Stimulated activated CD4-positive, alpha-beta T cell treated with anti-CD3 and anti-CD28 coated beads, Interleukin-2, amount 100 ng/mL, for 24 hours (primary cell): ENCODE measurements around the gene ECE2.
"Not testable (repeated sequence)": the region's sequence is repeated elsewhere in the genome, so short reads cannot be mapped to it uniquely, and the experiment has no call there.

ENCODE experiments used
- DNase-seq, 2 donors: peaks; one replicate each; pipeline ENCODE4 v3.0.0-alpha.2; 2020

ECE2 gene

GRCh38 chr3:184337399-184337714 lies 61.5 kb downstream of the ECE2 start, which contains the start of gene FAM131A:
TSS of gene FAM131A (plus strand) at chr3:184337600. CDS start at chr3:184337631, 31 bp downstream.
- DNase-seq = no peak

GRCh38 chr3:184337981-184338380 lies 62.2 kb downstream of the ECE2 start:
- no peak for DNase-seq

GRCh38 chr3:184338511-184338945 lies 62.7 kb downstream of the ECE2 start:
- peak in 1 of 2 donors; percentile 19 for DNase-seq

GRCh38 chr3:184339001-184339400 lies 63.2 kb downstream of the ECE2 start:
- no peak for DNase-seq

- not testable (repeated sequence) for DNase-seq
Observed at GRCh38 chr3:184339451-184340135, 63.8 kb downstream of the ECE2 start.

GRCh38 chr3:184341925-184342324 lies 66.1 kb downstream of the ECE2 start:
- no peak for DNase-seq
